H9 (cell line): ENCODE results near the gene CAMK1. TPM values are rescaled to one million over a fixed set of nuclear protein-coding genes. Genes with fewer than 3 reads are reported as not detected.

Experiments
- DNase-seq: peaks from one replicate; pipeline ENCODE4 v3.0.0-alpha.2; 2017
- H2AFZ ChIP-seq: one replicate; pipeline ENCODE4 v1.6.1; 2013; ENCODE audit warnings: mild to moderate bottlenecking, low read length, control low read depth, moderate library complexity
- H2AK5ac ChIP-seq: 2 replicates; pipeline ENCODE4 v1.6.1; 2013; ENCODE audit warnings: low read length, control low read depth, mixed read lengths; ENCODE audit not compliant: insufficient read length
- H2BK120ac ChIP-seq: one replicate; pipeline ENCODE4 v1.6.1; 2013; ENCODE audit warnings: low read depth, mild to moderate bottlenecking, low read length, control low read depth, inconsistent platforms; ENCODE audit not compliant: poor library complexity, severe bottlenecking
- H2BK12ac ChIP-seq: 2 replicates; pipeline ENCODE4 v1.6.1; 2013; ENCODE audit warnings: low read length, control low read depth, mixed read lengths, low read depth; ENCODE audit not compliant: insufficient read length
- H2BK15ac ChIP-seq: 2 replicates; pipeline ENCODE4 v1.6.1; 2013; ENCODE audit warnings: low read depth, low read length, control low read depth
- H2BK20ac ChIP-seq: one replicate; pipeline ENCODE4 v1.6.1; 2013; ENCODE audit warnings: low read depth, mild to moderate bottlenecking, low read length, control low read depth, inconsistent platforms; ENCODE audit not compliant: poor library complexity, severe bottlenecking
- H2BK5ac ChIP-seq: 2 replicates; pipeline ENCODE4 v1.6.1; 2013; ENCODE audit warnings: low read length, control low read depth, mixed read lengths; ENCODE audit not compliant: insufficient read length
- H3K14ac ChIP-seq: 2 replicates; pipeline ENCODE4 v1.6.1; 2013; ENCODE audit warnings: low read length, control low read depth; ENCODE audit not compliant: insufficient read depth
- H3K18ac ChIP-seq: 2 replicates; pipeline ENCODE4 v1.6.1; 2013; ENCODE audit warnings: low read depth, mild to moderate bottlenecking, mixed read lengths, low read length, control low read depth; ENCODE audit not compliant: insufficient read length
- H3K23ac ChIP-seq: 2 replicates; pipeline ENCODE4 v1.6.1; 2013; ENCODE audit warnings: low read length, control low read depth, mixed read lengths, low read depth; ENCODE audit not compliant: insufficient read length
- H3K23me2 ChIP-seq: 2 replicates; pipeline ENCODE4 v1.6.1; 2013; ENCODE audit warnings: low read depth, mild to moderate bottlenecking, mixed read lengths, low read length, control low read depth; ENCODE audit not compliant: insufficient read length, poor library complexity, severe bottlenecking
- H3K27ac ChIP-seq: 2 replicates; pipeline ENCODE4 v1.5.1; 2013; ENCODE audit warnings: low read length, control low read depth, mixed read lengths, low read depth; ENCODE audit not compliant: insufficient read length
- H3K27me3 ChIP-seq: 2 replicates; pipeline ENCODE4 v1.6.1; 2013; ENCODE audit warnings: low read length, control low read depth, inconsistent platforms; ENCODE audit not compliant: insufficient read depth
- H3K4ac ChIP-seq: 2 replicates; pipeline ENCODE4 v1.6.1; 2013; ENCODE audit warnings: low read depth, mild to moderate bottlenecking, control low read depth, inconsistent platforms, low read length, moderate library complexity
- H3K4me1 ChIP-seq: 2 replicates; pipeline ENCODE4 v1.6.1; 2013; ENCODE audit warnings: low read length, control low read depth, inconsistent platforms; ENCODE audit not compliant: insufficient read depth
- H3K4me2 ChIP-seq: 2 replicates; pipeline ENCODE4 v1.6.1; 2013; ENCODE audit warnings: low read length, control low read depth, mixed read lengths; ENCODE audit not compliant: insufficient read length, insufficient read depth
- H3K56ac ChIP-seq: 2 replicates; pipeline ENCODE4 v1.6.1; 2013; ENCODE audit warnings: low read depth, mild to moderate bottlenecking, mixed read lengths, low read length, control low read depth; ENCODE audit not compliant: insufficient read length
- H3K79me1 ChIP-seq: 2 replicates; pipeline ENCODE4 v1.6.1; 2013; ENCODE audit warnings: low read depth, mild to moderate bottlenecking, moderate library complexity, low read length, control low read depth, inconsistent platforms; ENCODE audit not compliant: insufficient read depth, poor library complexity, severe bottlenecking
- H3K79me2 ChIP-seq: 2 replicates; pipeline ENCODE4 v1.6.1; 2013; ENCODE audit warnings: low read length, control low read depth, inconsistent platforms; ENCODE audit not compliant: insufficient read depth
- H3K9ac ChIP-seq: 2 replicates; pipeline ENCODE4 v1.6.1; 2013; ENCODE audit warnings: low read length, control low read depth, mixed read lengths; ENCODE audit not compliant: insufficient read length; ENCODE audit errors: extremely low read depth
- H3K9me3 ChIP-seq: one replicate; pipeline ENCODE4 v1.6.1; 2013; ENCODE audit warnings: low read depth, low read length, inconsistent platforms; ENCODE audit not compliant: control insufficient read depth
- H3T11ph ChIP-seq: one replicate; pipeline ENCODE4 v1.6.1; 2013; ENCODE audit warnings: mild to moderate bottlenecking, low read length, control low read depth, inconsistent platforms
- H4K20me1 ChIP-seq: one replicate; pipeline ENCODE4 v1.6.1; 2013; ENCODE audit not compliant: control insufficient read depth, insufficient read length, insufficient read depth
- H4K5ac ChIP-seq: 2 replicates; pipeline ENCODE4 v1.6.1; 2013; ENCODE audit warnings: low read depth, mild to moderate bottlenecking, mixed read lengths, low read length, control low read depth; ENCODE audit not compliant: insufficient read length
- H4K8ac ChIP-seq: replicated peaks from 2 replicates; pipeline ENCODE4 v1.6.1; 2013; ENCODE audit warnings: low read length, control low read depth, mixed read lengths, low read depth; ENCODE audit not compliant: insufficient read length
- H4K91ac ChIP-seq: 2 replicates; pipeline ENCODE4 v1.6.1; 2013; ENCODE audit warnings: low read depth, mild to moderate bottlenecking, moderate library complexity, mixed read lengths, low read length, control low read depth; ENCODE audit not compliant: insufficient read length
- H3K27ac Mint-ChIP-seq, 3 experiments: 2 replicates in 2 of 3; 3 replicates in 1 of 3; pipeline ENCODE4 v1.8.0; 2020 to 2021; ENCODE audit warnings: mixed read lengths in 3 of 3, mild to moderate bottlenecking in 1 of 3, moderate library complexity in 1 of 3
- H3K27me3 Mint-ChIP-seq: 2 replicates; pipeline ENCODE4 v1.8.0; 2021; ENCODE audit warnings: low read depth, mild to moderate bottlenecking, moderate library complexity, mixed read lengths
- H3K36me3 Mint-ChIP-seq, 3 experiments: 2 replicates in 2 of 3; 3 replicates in 1 of 3; pipeline ENCODE4 v1.8.0; 2020 to 2021; ENCODE audit warnings: low read depth in 3 of 3, mixed read lengths in 3 of 3; ENCODE audit not compliant: insufficient read depth in 1 of 3
- H3K4me1 Mint-ChIP-seq, 2 experiments: 2 replicates each; pipeline ENCODE4 v1.8.0; 2020; ENCODE audit warnings: mixed read lengths in 2 of 2
- H3K4me3 Mint-ChIP-seq, 2 experiments: 2 replicates in 1 of 2; 3 replicates in 1 of 2; pipeline ENCODE4 v1.8.0; 2020 to 2021; ENCODE audit warnings: mild to moderate bottlenecking in 2 of 2, mixed read lengths in 2 of 2, moderate library complexity in 1 of 2
- H3K9me3 Mint-ChIP-seq, 2 experiments: 2 replicates in 1 of 2; 3 replicates in 1 of 2; pipeline ENCODE4 v1.8.0; 2020; ENCODE audit warnings: mild to moderate bottlenecking in 2 of 2, mixed read lengths in 2 of 2, moderate library complexity in 1 of 2
- WGBS: extraction: QIAGEN DNeasy Blood & Tissue Kit; methylation state at CpG from one replicate; pipeline ENCODE4 v1.1.7; 2013; ENCODE audit warnings: missing lambda C conversion rate, low lambda C conversion rate, mixed read lengths; ENCODE audit not compliant: insufficient read length; ENCODE audit errors: extremely low coverage; 5-methylcytosine and 5-hydroxymethylcytosine counted together
- total RNA-seq: library from RNA; stranded (reverse); gene quantifications from 2 replicates; pipeline ENCODE4 v1.2.1, GENCODE V29; 2021
- TF ChIP-seq, protein P1 (sequence below): fragments of 200-600 bp; sonication (generic); conservative IDR thresholded peaks from 3 replicates; pipeline ENCODE4 v1.8.0; 2021; ENCODE audit warnings: antibody characterized with exemption, mild to moderate bottlenecking

The CAMK1 gene
- total RNA-seq, 1 experiment from 2014 or later: 9.2 TPM

DNA sequence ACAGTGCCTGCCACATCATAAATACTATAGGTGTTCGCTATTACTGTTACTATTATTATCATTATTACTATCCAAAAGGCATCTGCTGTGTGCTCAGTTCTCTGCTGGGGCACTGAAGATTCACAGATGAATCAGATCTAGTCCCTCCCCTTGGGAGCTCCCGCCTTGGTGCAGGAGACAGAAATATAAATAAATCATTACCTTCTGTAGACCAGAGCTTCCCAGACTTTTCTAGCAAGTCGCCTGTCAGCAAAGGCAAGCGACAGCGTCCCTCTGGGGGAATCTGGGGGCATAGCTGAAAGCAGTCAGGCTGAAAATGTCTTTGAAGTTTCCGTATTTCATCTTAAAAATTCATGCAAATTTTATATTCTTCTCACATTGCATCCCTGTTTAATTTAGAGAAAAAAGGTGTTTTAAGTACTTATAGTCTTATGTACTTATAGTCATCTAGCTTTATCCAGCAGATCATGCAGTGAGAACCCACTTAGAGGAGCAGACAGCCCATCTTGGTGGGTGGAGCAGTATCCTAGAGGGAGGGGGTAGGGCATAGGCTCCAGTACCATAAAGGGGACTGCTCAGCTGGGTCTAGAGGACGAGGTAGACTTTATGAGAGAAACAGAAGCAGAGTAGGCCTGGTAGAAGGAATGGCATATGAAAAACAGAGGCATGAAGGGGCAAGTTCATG lies 48.6 kb downstream of the CAMK1 start:
- Histone ChIP-seq H3K27ac (no peak overlapping the region), H4K20me1 (no peaks in the 10 kb centered on the region), H3K14ac (no peak overlapping the region), H2BK15ac (no peak overlapping the region), H3K23ac (no peak overlapping the region), H3T11ph (no peak overlapping the region), H2AK5ac (no peak overlapping the region), H3K18ac (no peak overlapping the region), H2BK120ac (no peak overlapping the region), H2AFZ (no peak overlapping the region), H3K4ac (no peak overlapping the region), H4K5ac (no peak overlapping the region), H2BK20ac (no peak overlapping the region), H2BK5ac (no peak overlapping the region), H3K4me2 (no peak overlapping the region), H3K56ac (no peak overlapping the region), H3K23me2 (no peaks in the 10 kb centered on the region), H3K9me3 (no peaks in the 10 kb centered on the region), H3K9ac (no peak overlapping the region), H3K4me1 (no peaks in the 10 kb centered on the region), H2BK12ac (no peak overlapping the region), H3K27me3 (no peaks in the 10 kb centered on the region), H4K91ac (no peak overlapping the region), H3K79me2 (no peaks in the 10 kb centered on the region), H3K79me1 (no peaks in the 10 kb centered on the region), H4K8ac (no peak overlapping the region)
- no peaks in the 10 kb centered on the region for H3K9me3 Mint-ChIP-seq
- H3K4me1 Mint-ChIP-seq: peaks cover 5 to 6% of the 10 kb centered on the region in 2 experiments
- no peak overlapping the region for H3K4me3 Mint-ChIP-seq
- TF ChIP-seq, protein P1, sequence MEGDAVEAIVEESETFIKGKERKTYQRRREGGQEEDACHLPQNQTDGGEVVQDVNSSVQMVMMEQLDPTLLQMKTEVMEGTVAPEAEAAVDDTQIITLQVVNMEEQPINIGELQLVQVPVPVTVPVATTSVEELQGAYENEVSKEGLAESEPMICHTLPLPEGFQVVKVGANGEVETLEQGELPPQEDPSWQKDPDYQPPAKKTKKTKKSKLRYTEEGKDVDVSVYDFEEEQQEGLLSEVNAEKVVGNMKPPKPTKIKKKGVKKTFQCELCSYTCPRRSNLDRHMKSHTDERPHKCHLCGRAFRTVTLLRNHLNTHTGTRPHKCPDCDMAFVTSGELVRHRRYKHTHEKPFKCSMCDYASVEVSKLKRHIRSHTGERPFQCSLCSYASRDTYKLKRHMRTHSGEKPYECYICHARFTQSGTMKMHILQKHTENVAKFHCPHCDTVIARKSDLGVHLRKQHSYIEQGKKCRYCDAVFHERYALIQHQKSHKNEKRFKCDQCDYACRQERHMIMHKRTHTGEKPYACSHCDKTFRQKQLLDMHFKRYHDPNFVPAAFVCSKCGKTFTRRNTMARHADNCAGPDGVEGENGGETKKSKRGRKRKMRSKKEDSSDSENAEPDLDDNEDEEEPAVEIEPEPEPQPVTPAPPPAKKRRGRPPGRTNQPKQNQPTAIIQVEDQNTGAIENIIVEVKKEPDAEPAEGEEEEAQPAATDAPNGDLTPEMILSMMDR: no peak
- no peak for DNase-seq
- H3K27me3 Mint-ChIP-seq: peaks cover 7% of the 10 kb centered on the region
- WGBS: no CpG with 5 or more reads among the region's 7 CpGs
- H3K27ac Mint-ChIP-seq: peak overlapping the region in 1 of 3 experiments; percentile 74; a peak in 1 of 7 replicates
- H3K36me3 Mint-ChIP-seq: no peaks in the 10 kb centered on the region
